ENCODE data around the gene TAC3. TPM values are rescaled to one million over a fixed set of nuclear protein-coding genes. Genes with fewer than 3 reads are reported as not detected.

The TAC3 gene
- total RNA-seq, 4 donors from 2014 or later: not detected

DNA sequence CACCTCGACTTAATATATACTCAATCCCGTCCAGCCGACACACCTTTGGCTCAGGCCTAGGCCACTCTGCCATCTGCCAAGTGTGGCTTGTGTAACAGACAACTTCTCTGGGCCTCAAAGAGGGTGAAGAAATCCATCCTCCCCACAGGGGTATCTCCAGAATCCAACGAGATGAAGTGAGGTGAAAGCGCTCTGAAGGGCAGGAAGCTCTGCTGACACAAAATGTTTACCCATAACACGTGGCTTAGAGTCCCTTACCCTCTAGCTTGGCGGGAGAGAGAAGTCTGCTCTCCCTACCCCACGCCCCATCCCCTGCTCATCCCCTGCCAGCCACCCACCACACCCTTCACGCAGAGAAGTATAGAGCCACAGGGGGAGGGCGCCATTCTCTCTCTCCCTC, 23.0 kb downstream of the TAC3 start:
- H3K36me3 ChIP-seq: peaks cover 0 to 24% (median 0%) of the 10 kb centered on the region in 3 donors
- intact Hi-C loops (cut with DNase I): no loop called here
- H3K9me3 ChIP-seq: no peaks in the 10 kb centered on the region
- 60 to 82% methylated on average over 4 to 9 of the region's 10 CpGs for WGBS, 2 donors
- no peak overlapping the region for H3K27ac ChIP-seq
- no peak for DNase-seq
- H3K27me3 ChIP-seq: no peaks in the 10 kb centered on the region
- H3K4me1 ChIP-seq: peaks cover 14 to 25% (median 18%) of the 10 kb centered on the region in 3 donors
- TF ChIP-seq CTCF (IDR thresholded peaks at IDR 0.05) (no peak), POLR2A (IDR thresholded peaks at IDR 0.05) (no peak)
- H3K4me3 ChIP-seq: no peak overlapping the region

DNA sequence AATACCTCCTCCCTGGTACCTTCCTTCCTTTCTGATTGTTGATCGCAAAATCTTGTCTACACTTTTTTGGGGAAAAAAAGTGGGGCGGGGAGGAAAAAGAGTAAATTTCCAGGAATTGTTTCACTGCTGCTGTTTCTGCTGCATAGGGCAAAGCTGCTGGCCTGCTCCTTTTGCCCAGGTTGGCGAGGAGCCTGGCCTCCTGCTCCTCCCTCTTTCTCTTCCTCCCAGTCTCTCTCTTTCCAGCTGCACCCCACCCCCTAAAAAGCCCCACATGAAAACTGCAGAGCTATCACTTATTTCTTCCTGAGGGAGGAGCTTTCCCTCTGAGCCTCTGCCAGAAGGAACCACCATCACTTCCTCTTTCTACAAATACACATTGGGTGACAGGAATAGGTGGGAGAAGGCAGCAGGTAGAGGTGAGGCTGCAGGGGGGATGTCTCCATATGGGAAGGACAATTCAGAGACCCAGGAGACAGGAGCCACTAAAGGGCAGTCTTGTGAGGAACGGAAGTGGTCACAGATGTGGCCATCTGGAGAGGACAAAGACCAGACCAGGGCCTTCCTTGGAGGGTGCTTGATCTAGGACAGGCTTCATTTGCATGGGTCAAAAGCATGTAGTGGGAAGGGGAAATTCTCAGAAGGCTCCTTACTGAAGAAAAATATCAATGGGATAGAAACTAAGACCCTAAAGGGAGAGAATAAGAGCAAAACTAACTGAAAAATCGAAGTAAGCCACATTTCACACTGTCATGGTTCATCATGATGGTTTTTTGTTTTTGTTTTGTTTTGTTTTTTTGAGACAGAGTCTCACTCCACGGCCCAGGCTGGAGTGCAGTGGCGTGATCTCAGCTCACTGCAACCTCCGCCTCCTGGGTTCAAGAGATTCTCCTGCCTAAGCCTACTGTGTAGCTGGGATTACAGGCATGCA, 24.7 kb downstream of the TAC3 start:
- 58 to 60% methylated on average over 8 of the region's 8 CpGs for WGBS, 2 donors
- peak overlapping the region in 1 of 4 donors; percentile 6 for H3K4me3 ChIP-seq
- intact Hi-C loops (cut with DNase I): no loop called here

DNA sequence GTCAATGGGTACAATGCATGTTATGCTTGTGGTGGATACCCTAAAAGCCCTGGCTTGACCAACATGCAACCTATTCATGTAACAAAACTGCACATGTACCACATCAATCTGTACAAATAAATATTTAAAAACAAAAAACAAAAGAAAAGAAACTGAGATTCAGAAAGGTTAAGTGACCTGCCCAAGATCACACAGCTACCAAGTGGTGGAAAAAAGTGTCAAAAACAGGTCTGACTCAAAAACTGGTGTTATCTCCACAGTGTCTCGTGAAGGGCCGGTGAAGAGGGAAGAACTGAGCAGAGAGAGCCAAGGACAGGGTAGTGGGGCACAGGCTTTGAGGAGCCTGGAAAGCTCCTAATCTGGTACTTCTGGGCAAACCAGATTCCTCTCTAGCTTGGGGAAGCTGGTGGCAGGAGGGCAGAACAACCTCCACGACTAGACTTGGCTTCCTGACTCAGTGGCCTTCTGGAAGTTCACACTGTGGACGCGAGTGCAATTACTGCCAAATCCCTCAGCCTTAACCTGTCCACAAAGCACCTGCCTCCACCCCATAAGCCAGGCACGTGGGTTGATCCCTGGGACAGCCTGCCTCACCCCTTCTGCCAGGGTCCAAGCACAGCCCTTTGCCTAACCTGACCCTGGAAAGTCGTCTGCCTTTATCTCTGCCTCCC, 25.5 kb downstream of the TAC3 start:
- peak overlapping the region in 1 of 4 donors; percentile 6 for H3K4me3 ChIP-seq
- H3K9me3 ChIP-seq: no peaks in the 10 kb centered on the region
- peaks cover 0 to 9% (median 0%) of the 10 kb centered on the region in 3 donors for H3K36me3 ChIP-seq
- WGBS, 2 donors: 32 to 42% methylated on average over 7 of the region's 7 CpGs
- no peak for DNase-seq
- peaks cover 27 to 50% (median 37%) of the 10 kb centered on the region in 3 donors for H3K4me1 ChIP-seq
- peak overlapping the region; percentile 18 to 75 (median 55) for H3K27ac ChIP-seq
- intact Hi-C loops (cut with DNase I): no loop called here
- no peaks in the 10 kb centered on the region for H3K27me3 ChIP-seq
- TF ChIP-seq CTCF (IDR thresholded peaks at IDR 0.05) (no peak), POLR2A (IDR thresholded peaks at IDR 0.05) (no peak)

More for the DNA sequence above, 24.7 kb downstream of the TAC3 start:
- Histone ChIP-seq H3K36me3 (peaks cover 0 to 15% (median 0%) of the 10 kb centered on the region in 3 donors), H3K27ac (peak overlapping the region; percentile 18 to 75 (median 55)), H3K9me3 (no peaks in the 10 kb centered on the region), H3K4me1 (peaks cover 23 to 42% (median 31%) of the 10 kb centered on the region in 3 donors), H3K27me3 (no peaks in the 10 kb centered on the region)
- no peak for TF ChIP-seq CTCF (IDR thresholded peaks at IDR 0.05)
- TF ChIP-seq POLR2A (IDR thresholded peaks at IDR 0.05): no peak
- DNase-seq: no peak

- Histone ChIP-seq H3K4me3 (no peak overlapping the region), H3K36me3 (peaks cover 0 to 2% (median 0%) of the 10 kb centered on the region in 3 donors), H3K27me3 (no peaks in the 10 kb centered on the region), H3K9me3 (no peaks in the 10 kb centered on the region), H3K4me1 (peaks cover 27 to 52% (median 37%) of the 10 kb centered on the region in 3 donors), H3K27ac (no peak overlapping the region)
- intact Hi-C loops (cut with DNase I): loop anchor here (5.0 kb wide), 1 partner anchor 233 kb away; no protein-coding TSS in a partner anchor
- TF ChIP-seq CTCF (IDR thresholded peaks at IDR 0.05) (no peak), POLR2A (IDR thresholded peaks at IDR 0.05) (no peak)
- no peak for DNase-seq
- 79 to 80% methylated on average over 7 of the region's 7 CpGs for WGBS, 2 donors
These were observed 26.3 kb downstream of the TAC3 start for GRCh38 chr12:56989861-56990610.
